Measurements from ENCODE around the gene BORCS5. TPM values are rescaled to one million over a fixed set of nuclear protein-coding genes. Genes with fewer than 3 reads are reported as not detected.

BORCS5 gene
- total RNA-seq, 4 donors from 2014 or later: 0.51 to 87.1 (median 17.9) TPM

- Histone ChIP-seq H3K9me3 (no peaks in the 10 kb centered on the region), H3K27me3 (no peaks in the 10 kb centered on the region), H3K36me3 (no peaks in the 10 kb centered on the region), H3K4me3 (no peak overlapping the region), H3K4me1 (no peaks in the 10 kb centered on the region), H3K27ac (peak overlapping the region in 1 of 2 donors; percentile 13)
- TF ChIP-seq POLR2A (IDR thresholded peaks at IDR 0.05) (no peak), CTCF (IDR thresholded peaks at IDR 0.05) (no peak)
- no peak for DNase-seq
- intact Hi-C loops (cut with DNase I; ENCODE audit: low total_unique reads): no loop called here
Measured at GRCh38 chr12:12433203-12433731, 76.4 kb downstream of the BORCS5 start.

- DNase-seq: no peak
- TF ChIP-seq CTCF (IDR thresholded peaks at IDR 0.05) (no peak), POLR2A (IDR thresholded peaks at IDR 0.05) (no peak)
- Histone ChIP-seq H3K27ac (no peak overlapping the region), H3K27me3 (no peaks in the 10 kb centered on the region), H3K4me1 (no peaks in the 10 kb centered on the region), H3K4me3 (no peak overlapping the region), H3K36me3 (no peaks in the 10 kb centered on the region), H3K9me3 (no peaks in the 10 kb centered on the region)
- intact Hi-C loops (cut with DNase I; ENCODE audit: low total_unique reads): no loop called here
Measured at GRCh38 chr12:12436831-12437345, 80.0 kb downstream of the BORCS5 start.

- no peaks in the 10 kb centered on the region for H3K36me3 ChIP-seq
- H3K27ac ChIP-seq: no peak overlapping the region
- H3K4me3 ChIP-seq: no peak overlapping the region
- peaks cover 0 to 3% of the 10 kb centered on the region in 2 donors for H3K4me1 ChIP-seq
- no peaks in the 10 kb centered on the region for H3K9me3 ChIP-seq
- DNase-seq: peak in 1 of 2 donors; percentile 39
- H3K27me3 ChIP-seq: no peaks in the 10 kb centered on the region
- no peak for TF ChIP-seq CTCF (IDR thresholded peaks at IDR 0.05)
- TF ChIP-seq POLR2A (IDR thresholded peaks at IDR 0.05): no peak
- intact Hi-C loops (cut with DNase I; ENCODE audit: low total_unique reads): no loop called here
Measured at GRCh38 chr12:12439636-12440035, 82.8 kb downstream of the BORCS5 start.

GRCh38 chr12:12440784-12441428 is 84.0 kb downstream of the BORCS5 start:
- no peak for DNase-seq
- Histone ChIP-seq H3K27me3 (no peaks in the 10 kb centered on the region), H3K9me3 (no peaks in the 10 kb centered on the region), H3K4me1 (peaks cover 0 to 3% of the 10 kb centered on the region in 2 donors), H3K27ac (peak overlapping the region in 1 of 2 donors; percentile 24), H3K36me3 (no peaks in the 10 kb centered on the region), H3K4me3 (no peak overlapping the region)
- no peak for TF ChIP-seq POLR2A (IDR thresholded peaks at IDR 0.05)
- TF ChIP-seq CTCF (IDR thresholded peaks at IDR 0.05): no peak
- intact Hi-C loops (cut with DNase I; ENCODE audit: low total_unique reads): no loop called here

GRCh38 chr12:12441429-12441807 is 84.5 kb downstream of the BORCS5 start:
- Histone ChIP-seq H3K27ac (peak overlapping the region in 1 of 2 donors; percentile 85), H3K27me3 (no peaks in the 10 kb centered on the region), H3K4me3 (no peak overlapping the region), H3K4me1 (peaks cover 0 to 3% of the 10 kb centered on the region in 2 donors), H3K36me3 (no peaks in the 10 kb centered on the region), H3K9me3 (no peaks in the 10 kb centered on the region)
- no peak for DNase-seq
- TF ChIP-seq POLR2A (IDR thresholded peaks at IDR 0.05): no peak
- TF ChIP-seq CTCF (IDR thresholded peaks at IDR 0.05): no peak
- intact Hi-C loops (cut with DNase I; ENCODE audit: low total_unique reads): no loop called here

Measured in uterus (tissue), 4 donors.